ENCODE measurements around the gene PCAT7.
A peak's percentile ranks its signal among the peaks of the same experiment; 100 is the strongest.
"Not testable (repeated sequence)": the region's sequence is repeated elsewhere in the genome, so short reads cannot be mapped to it uniquely, and the experiment has no call there.

Gene PCAT7

DNA sequence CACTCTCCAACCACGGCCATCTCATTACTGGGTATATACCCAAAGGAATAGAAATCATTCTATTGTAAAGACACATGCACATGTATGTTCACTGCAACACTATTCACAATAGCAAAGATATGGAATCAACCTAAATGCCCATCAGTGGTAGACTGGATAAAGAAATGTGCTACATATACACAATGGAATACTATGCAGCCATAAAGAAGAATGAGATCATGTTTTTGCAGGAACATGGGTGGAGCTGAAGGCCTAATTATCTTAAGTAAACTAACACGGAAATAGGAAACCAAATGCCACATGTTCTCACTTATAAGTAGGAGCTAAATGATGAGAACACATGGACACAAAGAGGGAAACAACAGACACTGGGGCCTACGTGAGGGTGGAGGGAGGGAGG is 9.4 kb downstream of the PCAT7 start:
- not testable (repeated sequence) for DNase-seq

DNA sequence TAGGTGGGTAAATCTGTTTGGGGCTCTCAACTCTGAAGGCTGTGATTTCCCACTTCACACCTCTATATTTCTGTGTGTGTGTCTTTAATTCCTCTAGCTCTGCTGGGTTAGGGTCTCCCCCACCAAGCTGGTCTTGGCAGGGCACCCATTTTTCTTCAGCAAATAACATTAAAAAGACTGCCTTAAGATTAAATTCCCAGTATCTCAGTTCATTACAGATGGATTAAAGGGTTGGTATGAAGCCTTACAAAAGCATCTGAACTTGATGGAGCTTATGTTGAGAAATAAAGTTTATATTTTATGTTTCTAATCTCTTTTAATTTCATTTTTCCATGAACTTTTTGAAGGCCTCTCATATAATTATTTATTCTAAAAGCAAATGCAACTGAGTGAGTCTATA is 11.7 kb downstream of the PCAT7 start:
- no peak for DNase-seq

DNA sequence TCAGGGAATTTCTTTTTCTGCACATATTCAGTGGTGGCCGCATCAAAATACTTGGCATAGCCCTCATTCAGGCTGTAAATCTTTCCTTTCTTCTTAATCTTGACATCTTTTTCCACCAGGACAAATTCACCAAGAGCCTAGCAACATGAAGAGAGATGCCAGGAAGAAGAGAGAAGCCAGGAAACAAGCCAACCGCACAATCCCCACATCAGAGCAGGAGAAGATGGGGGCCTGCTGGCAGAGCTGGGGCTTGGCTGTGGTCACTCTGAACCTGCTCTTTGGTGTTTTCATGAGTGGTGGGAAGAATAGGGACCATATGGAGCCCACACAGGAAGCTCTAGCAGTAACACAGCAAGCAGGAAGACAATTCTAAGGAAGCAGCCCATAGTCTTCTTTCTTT is 12.4 kb downstream of the PCAT7 start:
- DNase-seq: no peak

DNA sequence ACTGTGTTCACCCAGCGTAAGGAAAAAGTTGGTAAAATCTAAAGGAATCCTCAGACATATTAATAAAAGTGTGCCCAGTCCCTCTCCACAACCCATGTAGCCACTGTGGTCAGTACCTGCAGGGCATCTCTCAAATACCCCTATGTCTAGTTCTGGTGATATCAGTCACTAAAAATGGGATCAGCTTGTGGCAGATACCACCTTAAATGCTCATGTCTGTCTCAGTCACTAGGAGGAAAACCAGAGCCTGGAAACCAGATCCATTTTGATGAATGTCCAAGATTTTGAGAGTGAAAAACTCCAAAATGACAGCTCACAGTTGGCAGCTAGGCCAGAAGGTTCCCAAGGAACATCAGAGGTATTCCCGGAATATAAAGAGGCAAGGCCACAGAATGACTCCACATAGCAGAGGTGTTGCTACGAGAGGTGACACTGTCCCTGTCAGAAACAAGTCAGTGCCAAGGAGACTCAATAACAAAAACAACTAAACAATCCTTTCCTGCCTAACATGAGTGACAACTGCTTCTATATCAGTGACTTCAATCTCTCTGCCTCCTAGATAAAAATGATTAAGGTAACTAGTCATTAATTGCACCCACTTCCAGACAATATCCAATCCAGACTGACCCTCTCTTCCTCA is 13.5 kb downstream of the PCAT7 start:
- DNase-seq: no peak

DNA sequence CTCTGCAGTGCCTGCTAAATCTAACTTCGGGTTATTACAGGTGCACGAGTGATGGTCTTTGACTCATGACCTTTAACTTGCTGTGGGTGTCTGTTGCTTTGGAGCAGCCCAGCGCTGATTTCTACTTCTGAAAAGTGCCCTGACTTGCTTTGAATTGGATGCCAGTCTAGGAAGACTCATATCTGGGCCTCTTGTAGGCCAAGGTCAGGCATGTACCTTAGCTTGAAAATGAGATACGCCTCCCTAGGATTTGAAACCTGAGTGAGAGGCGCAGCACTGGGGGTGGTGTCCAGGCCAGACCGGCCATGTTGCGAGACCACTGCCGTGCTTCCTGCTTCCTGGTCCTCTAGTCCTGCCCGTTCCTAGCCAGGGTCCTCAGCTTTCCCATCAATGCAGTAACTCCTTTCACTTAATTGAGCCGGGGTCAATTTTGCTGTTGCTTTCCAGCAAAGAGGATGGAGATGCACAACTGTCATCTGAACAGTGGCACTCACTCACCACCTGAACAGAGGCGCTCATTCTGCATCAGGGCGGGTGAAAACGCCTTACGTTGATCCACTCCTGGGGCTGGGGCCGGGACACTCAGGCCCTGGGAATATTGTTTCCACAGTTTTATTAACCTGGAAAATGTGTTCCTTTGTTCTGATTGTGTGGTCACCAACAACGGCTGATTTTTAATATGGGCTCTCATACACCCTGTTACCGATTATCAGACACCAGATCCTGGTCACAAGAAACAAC is 14.3 kb downstream of the PCAT7 start:
- DNase-seq: no peak

DNA sequence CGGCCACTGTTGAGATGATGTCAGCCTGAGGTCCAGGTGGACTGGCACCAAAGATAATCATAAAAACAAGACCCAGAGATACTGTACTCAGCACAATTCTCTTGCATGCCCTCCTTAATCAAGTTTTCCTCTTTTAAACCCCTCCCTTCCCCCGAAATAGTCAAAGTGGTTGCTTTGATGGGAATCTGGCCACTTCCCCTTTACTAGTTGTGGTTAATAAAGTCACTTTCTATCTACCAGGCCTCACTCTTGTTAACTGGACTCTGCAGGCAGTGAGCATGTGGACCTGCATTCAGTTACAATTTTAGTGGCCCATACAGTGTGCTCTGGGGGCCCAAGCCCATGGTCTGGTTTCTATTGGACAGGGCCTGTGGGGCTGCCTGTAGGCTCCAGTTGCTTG is 21.2 kb downstream of the PCAT7 start:
- DNase-seq: peak; percentile 24 to 60

DNA sequence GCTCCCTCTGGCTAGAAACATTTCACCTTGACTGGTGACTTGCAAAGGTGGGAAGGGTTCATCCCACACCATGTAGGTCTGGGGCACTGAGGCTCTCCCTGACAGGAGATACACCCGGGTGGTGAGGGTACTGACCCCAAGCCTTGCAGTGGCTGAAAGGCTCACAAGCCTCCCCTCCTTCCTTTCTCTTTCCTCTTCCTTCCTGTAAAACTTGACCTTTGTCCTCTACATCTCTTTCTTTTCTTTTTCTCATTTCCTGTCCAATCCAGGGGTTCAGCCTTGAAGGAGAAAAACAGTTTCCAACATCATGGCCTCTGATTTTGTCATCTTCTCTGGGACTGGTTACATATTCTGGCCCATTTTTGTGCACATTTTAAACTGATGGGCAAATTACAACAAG is 22.2 kb downstream of the PCAT7 start:
- DNase-seq: no peak

DNA sequence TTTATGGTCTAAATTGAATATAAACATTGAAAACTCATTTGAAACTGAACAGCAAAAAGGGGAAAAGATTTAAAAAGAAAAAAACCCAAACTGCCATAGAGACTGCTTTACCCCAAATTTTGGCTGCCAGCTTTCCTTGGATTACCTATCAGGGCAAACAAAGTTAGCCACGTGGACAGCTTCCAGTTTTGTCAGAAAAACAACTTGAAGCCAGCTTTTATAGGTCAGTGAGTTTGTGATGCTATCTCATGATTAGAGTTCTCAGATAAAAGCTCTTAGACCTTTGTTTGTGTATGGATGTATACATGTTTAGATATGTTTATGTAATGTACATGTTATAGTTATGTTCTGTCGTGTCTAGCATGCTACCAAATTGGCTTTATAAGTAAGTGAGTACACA is 22.7 kb downstream of the PCAT7 start:
- no peak for DNase-seq

DNA sequence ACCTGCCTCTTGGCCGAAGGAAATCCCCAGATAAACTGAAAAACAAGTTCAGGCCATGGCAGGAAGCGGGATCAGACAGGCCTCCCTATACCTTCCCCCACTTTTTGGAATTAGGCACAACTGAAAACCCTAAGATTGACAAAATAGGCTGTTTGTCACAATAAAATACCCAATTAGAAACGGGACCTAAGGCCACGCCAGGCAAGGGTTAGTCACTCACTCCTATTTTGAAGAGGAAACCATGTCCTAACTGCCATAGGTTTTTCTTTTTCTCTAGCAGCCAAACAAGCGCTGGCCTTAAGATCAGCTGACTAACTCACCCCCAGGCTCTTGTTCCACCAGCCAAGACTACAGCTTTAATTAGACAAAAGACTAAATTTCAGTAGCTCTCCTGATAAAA is 26.8 kb downstream of the PCAT7 start:
- DNase-seq: no peak

DNA sequence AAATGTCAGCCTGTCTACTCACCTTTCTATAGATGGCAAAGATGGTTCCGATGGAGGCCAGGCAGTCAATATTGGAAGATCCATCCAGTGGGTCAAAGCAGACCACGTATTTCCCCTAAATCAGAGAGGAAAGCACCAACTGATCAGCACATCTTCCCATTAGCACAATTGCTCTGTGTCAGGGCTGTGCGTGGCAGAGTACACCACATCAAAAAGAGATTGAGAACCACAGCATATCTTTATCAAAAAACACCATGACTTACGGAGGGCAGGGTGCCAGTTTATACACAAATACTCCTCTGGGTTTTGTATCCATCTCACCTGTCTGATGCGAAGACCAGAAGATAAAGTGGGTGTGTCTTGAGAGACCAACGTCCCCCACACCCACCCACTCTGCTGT is 29.7 kb downstream of the PCAT7 start:
- DNase-seq: no peak

DNA sequence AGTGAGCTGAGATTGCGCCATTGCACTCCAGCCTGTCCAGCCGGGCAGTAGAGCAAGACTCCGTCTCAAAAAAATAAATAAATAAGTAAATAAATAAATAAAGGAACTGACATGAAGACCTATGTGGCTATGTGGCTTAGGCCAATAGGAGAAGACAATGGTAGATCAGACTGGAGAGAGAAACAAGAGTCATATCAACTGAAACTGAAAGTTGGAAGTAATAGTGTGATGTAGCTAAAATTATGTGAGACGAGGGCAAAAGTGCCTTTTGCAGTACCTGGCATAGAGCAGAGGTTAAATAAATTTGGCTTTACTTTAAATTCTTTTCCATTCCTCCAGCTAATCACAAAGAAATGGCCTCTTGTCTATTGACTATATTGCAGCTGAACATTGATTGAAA is 31.4 kb downstream of the PCAT7 start:
- peak; percentile 19 to 37 for DNase-seq

DNA sequence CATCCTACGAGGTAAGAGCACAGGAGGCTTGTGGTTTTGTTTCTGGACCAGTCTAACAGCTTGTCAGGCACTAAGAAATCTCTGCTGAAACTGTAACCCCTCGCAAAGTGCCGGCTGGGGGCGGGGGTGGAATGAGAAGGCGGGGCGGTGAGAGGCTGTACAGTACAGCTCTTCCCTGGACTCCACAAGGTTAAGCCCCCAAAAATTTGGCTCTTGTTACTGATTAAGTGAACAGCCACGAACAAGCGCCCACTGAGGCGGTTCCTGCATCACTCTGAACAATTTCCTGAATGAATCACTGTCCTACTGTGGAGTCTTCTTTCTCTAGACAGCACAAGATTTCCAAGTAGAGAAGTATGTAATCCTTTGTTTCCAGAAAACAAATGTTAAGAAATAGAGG is 31.9 kb downstream of the PCAT7 start:
- peak; percentile 13 to 38 for DNase-seq

DNA sequence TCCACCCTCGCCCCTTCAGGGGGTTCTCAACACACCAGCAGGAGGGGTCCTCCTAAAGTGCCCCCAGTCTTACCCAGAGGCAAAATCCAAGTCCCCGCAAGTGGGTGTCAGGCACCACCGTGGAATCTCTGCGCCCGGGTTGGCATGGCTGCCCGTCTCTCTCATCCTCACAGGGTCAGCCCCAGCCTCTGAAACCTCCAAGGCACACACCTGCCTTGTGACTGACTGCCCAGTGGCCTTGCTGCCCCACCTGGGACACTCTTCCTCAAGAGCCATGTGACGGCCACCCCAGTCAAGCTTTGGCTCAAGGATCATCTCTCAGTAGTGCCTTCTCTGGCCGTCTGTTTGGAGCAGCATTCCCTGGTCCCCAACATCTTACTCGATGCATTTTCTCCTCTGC is 33.8 kb downstream of the PCAT7 start:
- no peak for DNase-seq

DNA sequence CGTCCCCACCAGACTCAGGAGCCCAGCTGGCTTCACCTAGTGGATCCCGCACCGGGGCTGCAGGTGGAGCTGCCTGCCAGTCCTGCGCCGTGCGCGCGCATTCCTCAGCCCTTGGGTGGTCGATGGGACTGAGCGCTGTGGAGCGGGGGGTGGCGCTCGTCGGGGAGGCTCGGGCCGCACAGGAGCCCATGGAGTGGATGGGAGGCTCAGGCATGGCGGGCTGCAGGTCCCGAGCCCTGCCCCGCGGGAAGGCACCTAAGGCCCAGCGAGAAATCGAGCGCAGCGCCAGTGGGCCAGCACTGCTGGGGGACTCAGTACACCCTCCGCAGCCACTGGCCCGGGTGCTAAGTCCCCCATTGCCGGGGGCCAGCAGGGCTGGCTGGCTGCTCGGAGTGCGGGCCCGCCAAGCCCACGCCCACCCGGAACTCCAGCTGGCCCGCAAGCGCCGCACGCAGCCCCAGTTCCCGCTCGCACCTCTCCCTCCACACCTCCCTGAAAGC is 36.2 kb downstream of the PCAT7 start:
- DNase-seq: not testable (repeated sequence)

DNA sequence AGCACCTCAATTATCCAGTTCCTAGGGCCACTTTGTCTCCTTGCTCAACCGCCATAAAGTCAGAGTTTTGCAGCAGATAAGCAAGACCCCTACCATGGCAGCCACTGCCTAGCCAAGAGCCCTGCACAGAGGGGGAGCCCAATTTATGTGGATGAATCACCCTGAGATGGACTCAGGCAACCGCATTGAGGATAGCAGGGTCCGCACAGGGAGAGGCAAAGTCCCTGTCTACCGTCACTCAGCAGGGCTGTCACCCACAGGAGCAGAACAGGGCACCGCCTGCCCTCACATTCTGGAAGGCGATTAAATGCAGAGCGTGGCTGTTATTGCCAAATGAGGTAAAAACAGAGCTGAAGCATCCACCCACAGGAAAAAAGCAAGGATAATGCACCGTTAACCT is 37.0 kb downstream of the PCAT7 start:
- no peak for DNase-seq

DNA sequence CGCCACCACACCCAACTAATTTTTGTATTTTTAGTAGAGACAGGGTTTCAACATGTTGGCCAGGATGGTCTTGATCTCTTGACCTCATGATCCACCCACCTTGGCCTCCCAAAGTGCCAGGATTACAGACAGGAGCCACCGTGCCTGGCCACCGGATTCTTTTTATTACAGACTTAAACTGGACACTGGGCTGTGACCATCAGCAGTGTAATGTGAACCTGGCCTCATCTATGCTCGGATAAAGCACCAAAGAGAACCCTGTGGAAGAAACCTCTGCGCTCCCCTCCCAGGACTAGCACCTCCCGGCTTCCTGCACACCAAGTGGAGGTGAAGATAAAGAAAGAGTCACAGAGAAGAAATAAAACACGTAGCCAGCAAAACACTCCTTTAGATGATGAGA is 37.8 kb downstream of the PCAT7 start:
- not testable (repeated sequence) for DNase-seq

DNA sequence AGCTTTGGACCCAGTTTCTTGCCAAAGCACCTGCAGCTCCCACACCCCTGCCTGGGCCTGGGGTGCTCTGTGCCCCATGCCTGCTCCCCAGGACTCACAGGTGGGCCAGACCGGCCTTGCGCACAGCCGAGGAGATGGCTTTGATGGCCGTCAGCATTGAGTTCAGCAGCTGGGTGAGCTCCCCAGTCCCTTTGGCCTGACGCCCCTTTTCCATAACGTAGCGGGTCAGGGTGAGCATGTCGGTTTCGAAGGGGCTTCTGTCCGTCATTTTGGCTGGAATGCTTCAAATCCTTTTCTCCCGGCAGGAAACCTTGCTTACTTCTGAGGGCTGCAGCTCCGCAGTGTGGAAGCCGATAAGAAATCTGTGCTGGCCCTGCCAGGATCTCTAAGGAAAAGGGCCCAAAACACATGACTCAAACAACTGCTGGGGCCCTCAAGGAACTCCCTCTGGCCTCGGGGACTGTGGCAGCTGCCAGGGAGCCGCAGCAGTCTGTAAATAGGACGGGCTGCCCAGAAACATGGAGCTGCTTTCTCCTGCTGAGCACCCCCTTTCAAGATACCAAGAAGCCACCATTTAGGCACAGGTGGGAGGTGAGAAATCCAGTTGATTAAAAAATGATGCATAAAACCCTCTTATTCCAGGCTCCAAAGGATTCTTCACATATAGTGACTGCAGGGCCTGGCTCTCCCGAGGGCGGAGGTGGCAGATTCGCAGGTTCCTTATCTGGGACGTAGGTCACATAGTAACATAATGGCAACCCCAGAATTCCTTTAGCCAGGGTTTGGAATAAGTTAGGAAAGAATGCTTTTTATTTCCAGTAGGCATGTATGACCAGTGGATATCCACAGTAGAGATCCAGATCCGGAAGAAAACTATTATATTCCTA is 38.8 kb downstream of the PCAT7 start, which contains the start of gene FBP2:
Gene FBP2, minus strand, starts transcription at position 366 of the 887 bp plus-strand sequence. Its CDS starts 98 bp downstream, at position 268.
- DNase-seq: no peak

DNA sequence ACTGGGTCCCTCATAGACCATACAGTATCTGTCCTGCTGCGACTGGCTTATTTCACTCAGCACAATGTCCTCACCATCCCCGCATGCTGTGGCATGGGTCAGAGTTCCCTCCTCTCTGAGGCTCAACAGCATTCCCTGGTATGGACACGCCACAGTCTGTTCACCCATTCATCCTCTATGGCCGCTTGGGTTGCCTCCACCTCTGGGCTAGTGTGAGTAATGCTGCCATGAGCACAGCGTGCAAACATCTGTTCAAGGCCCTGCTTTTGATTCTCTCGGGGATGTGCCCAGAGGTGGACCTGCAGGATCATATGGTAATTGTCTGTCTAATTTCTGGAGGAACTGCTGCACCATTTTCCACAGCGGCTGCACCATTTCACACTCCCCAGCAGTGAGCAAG is 44.2 kb downstream of the PCAT7 start:
- DNase-seq: no peak

DNA sequence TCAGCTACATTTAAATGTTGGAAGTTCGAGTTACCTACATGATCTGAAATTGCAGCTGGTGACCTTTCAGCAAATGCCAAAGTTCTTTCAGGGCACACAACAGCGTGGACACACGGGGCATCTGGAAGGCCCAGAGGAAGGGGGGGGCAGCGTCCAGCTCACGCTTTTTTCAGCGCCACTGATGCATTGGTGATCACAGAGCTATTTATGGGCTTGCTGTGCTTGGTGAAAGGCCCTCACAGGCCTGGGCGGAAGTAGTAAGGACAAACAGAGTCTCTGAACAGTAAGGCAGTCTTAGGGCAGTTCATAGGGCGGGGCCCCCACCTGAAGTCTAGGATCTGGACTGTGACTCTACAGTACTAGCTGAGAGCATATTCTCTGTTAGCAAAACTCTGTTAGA is 45.4 kb downstream of the PCAT7 start:
- no peak for DNase-seq

DNA sequence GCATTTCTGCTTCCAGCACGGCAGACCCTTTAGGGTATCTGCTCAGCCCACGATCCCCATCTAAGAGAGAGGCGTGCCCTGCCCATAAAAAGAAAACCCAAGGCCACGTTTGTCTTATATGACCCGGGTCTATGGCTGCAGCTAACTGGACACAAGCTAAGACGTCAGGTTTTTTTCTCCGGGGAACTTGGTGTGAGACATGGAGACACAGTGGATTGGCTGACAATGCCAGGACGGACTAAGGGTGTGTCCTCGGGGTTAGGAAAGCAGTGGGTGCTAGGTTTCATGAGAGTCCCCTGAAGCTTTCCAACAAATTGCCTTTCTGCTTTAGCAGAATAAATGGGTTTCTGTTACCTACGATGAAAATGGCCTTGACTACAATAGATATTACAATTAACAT is 45.8 kb downstream of the PCAT7 start:
- DNase-seq: no peak

DNA sequence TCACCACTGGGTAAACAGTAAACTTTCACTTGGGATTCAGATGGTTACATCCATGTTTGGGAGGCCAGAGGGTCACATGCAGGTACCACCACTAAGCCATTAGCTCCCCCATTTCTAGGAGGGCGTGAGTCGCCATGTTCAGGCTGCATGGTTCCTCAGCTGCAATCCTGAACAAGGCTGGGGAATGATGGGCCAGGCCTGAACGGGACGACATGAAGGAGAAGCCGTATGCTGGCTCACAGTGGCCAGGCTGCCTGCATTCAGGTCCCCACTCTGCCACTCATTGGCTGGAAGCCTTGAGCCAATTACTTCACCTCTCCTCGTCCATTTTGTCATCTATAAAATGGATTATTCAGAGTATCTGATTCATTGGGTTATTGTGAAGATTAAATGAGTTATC is 47.8 kb downstream of the PCAT7 start:
- DNase-seq: no peak

DNA sequence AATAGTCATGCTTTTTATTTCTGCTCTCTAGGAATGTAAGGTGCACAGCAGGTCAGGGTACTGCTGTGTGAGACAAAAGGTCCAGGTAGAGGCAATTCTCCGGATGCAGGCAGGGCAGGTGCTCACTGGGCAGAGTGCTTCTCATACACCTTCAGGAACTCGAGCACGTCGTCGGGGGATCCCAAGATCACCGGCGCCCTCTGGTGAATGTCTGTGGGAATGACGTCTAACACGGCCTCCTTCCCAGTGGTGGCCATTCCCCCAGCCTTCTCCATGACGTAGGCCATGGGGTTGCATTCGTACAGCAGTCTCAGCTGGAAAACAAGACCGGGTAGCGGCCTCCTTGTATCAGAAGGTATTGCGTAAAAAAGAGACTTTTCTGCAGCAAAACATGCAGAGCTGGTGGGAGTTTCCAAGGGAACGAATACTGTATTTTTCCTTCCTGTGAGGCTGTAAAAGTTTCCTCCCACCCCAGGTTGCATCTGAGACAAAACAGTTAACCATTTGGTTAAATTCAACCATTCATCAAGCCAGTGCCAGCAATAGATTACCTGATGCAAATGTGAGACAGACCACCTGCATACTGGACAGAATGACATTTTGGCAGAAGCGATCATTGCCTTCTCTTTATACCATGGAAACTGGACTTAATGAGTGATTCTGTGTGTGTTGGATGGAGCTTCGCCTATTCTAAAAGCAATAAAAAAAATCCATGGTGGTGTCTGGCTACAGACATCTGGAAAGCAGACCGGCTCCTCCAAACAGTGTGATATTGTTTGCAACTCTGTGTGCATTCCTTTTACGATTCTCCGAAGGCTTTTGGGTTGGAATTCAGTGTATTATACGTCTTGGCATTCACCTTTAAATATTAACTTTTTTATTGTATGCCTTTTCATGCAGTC is 48.6 kb downstream of the PCAT7 start:
- DNase-seq: peak; percentile 53 to 70

Measured in inflammatory macrophage treated with lipopolysaccharide for 1 hour (primary cell).